Right atrium auricular region (tissue), 2 donors: ENCODE data around the gene SPATA20. TPM values are rescaled to one million over a fixed set of nuclear protein-coding genes. Genes with fewer than 3 reads are reported as not detected.
A peak's percentile ranks its signal among the peaks of the same experiment; 100 is the strongest.

Experiments used
- DNase-seq: peaks from one replicate; pipeline ENCODE4 v3.0.0-alpha.2; 2019; ENCODE audit warnings: low spot score
- H3K27ac ChIP-seq, 2 donors: fragments of 200-600 bp; sonication (generic); 1 replicate in 1 of 2; 2 replicates in 1 of 2; pipeline ENCODE4 v1.5.1; 2016 to 2019
- H3K27me3 ChIP-seq, 2 donors: fragments of 200-600 bp; sonication (generic); one replicate each; pipeline versions ENCODE4 v1.5.1 to v1.6.0; 2017 to 2019
- H3K36me3 ChIP-seq: fragments of 200-600 bp; sonication (generic); one replicate; pipeline ENCODE4 v1.5.1; 2016
- H3K4me1 ChIP-seq, 2 donors: fragments of 200-600 bp; sonication (generic); one replicate each; pipeline versions ENCODE4 v1.5.1 to v1.6.0; 2017 to 2019
- H3K4me3 ChIP-seq, 2 donors: fragments of 200-600 bp; sonication (generic); 1 replicate in 1 of 2; 2 replicates in 1 of 2; pipeline ENCODE4 v1.5.1; 2017 to 2019; ENCODE audit warnings: mild to moderate bottlenecking in 1 of 2, moderate library complexity in 1 of 2
- H3K9me3 ChIP-seq, 2 donors: fragments of 200-600 bp; sonication (generic); one replicate each; pipeline ENCODE4 v1.5.1; 2019
- total RNA-seq, 2 donors: library from RNA; depleted of rRNA; stranded (reverse); fragments of >200 nt; gene quantifications; one replicate each; pipeline ENCODE4 v1.1.0, GENCODE V29; 2016
- TF ChIP-seq, protein P1 (sequence below), 2 donors: fragments of 200-600 bp; sonication (generic); IDR thresholded peaks; one replicate each; pipeline ENCODE4 v1.5.1; 2019; ENCODE audit warnings: antibody characterized with exemption in 2 of 2

The SPATA20 gene
- total RNA-seq: 10 to 100 TPM; 42.8 to 59.3 TPM

- Histone ChIP-seq H3K9me3 (no peaks in the 10 kb centered on the region), H3K27me3 (no peaks in the 10 kb centered on the region), H3K36me3 (no peaks in the 10 kb centered on the region), H3K27ac (peak within 1 kb of the TSS; percentile 88 to 91), H3K4me3 (peak within 1 kb of the TSS; percentile 54 to 75), H3K4me1 (peaks cover 0 to 25% of the 10 kb centered on the region in 2 donors)
- TF ChIP-seq, protein P1, sequence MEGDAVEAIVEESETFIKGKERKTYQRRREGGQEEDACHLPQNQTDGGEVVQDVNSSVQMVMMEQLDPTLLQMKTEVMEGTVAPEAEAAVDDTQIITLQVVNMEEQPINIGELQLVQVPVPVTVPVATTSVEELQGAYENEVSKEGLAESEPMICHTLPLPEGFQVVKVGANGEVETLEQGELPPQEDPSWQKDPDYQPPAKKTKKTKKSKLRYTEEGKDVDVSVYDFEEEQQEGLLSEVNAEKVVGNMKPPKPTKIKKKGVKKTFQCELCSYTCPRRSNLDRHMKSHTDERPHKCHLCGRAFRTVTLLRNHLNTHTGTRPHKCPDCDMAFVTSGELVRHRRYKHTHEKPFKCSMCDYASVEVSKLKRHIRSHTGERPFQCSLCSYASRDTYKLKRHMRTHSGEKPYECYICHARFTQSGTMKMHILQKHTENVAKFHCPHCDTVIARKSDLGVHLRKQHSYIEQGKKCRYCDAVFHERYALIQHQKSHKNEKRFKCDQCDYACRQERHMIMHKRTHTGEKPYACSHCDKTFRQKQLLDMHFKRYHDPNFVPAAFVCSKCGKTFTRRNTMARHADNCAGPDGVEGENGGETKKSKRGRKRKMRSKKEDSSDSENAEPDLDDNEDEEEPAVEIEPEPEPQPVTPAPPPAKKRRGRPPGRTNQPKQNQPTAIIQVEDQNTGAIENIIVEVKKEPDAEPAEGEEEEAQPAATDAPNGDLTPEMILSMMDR (IDR thresholded peaks at IDR 0.05): peak; percentile 100
- peak; percentile 94 for DNase-seq
Observed at GRCh38 chr17:50547035-50547735, at the start of gene SPATA20. Gene SPATA20 (plus strand): TSS chr17:50547174. CDS start chr17:50547209, 35 bp downstream.

DNA sequence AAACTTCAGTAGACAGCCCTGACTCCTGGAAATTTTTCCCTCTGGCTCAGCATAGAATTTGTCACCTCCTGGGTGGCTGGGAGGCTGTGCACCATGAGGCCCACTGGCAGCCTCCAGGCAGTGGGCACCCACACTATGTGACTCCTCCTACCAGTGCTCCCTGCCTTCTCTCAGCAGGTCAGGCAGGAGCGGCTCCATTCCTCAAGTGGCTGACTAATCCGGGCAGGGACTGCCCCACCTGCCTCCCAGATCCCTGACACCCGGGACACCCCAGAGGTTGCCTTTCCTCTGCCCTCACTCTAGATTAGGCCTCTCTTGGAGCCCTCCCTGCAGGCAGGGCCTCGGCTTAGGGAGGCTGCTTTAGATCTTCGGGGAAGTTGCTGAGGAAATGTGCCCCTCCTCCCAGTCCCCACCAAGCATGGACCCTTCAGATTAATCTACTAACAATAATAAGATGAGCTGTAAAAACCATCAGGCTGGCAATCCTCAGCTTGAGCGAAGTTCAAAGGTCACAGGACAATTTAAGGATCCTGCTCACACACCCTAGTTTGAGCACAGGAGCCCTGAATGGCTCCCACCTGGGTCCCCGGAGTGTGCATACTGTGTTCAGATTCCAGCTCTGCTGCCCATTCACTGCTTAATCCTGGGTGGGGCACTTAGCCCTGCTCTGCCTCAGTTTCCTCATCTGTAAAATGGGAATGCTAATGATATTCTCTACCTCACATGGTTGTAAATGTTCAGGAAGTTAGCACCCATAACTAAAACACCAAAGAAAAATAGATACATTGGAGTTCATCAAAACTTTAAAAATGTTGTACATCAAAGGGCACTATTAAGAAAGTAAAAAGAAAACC, 48.7 kb upstream of the SPATA20 start:
- H3K4me3 ChIP-seq: no peak overlapping the region
- TF ChIP-seq, protein P1 (IDR thresholded peaks at IDR 0.05): no peak
- DNase-seq: no peak
- H3K36me3 ChIP-seq: no peaks in the 10 kb centered on the region
- no peak overlapping the region for H3K27ac ChIP-seq
- H3K4me1 ChIP-seq: no peaks in the 10 kb centered on the region
- H3K27me3 ChIP-seq: no peaks in the 10 kb centered on the region
- H3K9me3 ChIP-seq: no peaks in the 10 kb centered on the region

GRCh38 chr17:50499270-50499669, 47.7 kb upstream of the SPATA20 start:
- no peak overlapping the region for H3K4me3 ChIP-seq
- H3K27ac ChIP-seq: no peak overlapping the region
- no peaks in the 10 kb centered on the region for H3K4me1 ChIP-seq
- H3K9me3 ChIP-seq: no peaks in the 10 kb centered on the region
- DNase-seq: no peak
- H3K36me3 ChIP-seq: no peaks in the 10 kb centered on the region
- H3K27me3 ChIP-seq: no peaks in the 10 kb centered on the region
- TF ChIP-seq, protein P1 (IDR thresholded peaks at IDR 0.05): no peak

GRCh38 chr17:50499721-50500120, 47.3 kb upstream of the SPATA20 start:
- TF ChIP-seq, protein P1 (IDR thresholded peaks at IDR 0.05): no peak
- Histone ChIP-seq H3K9me3 (no peaks in the 10 kb centered on the region), H3K36me3 (no peaks in the 10 kb centered on the region), H3K27ac (no peak overlapping the region), H3K27me3 (no peaks in the 10 kb centered on the region), H3K4me1 (no peaks in the 10 kb centered on the region), H3K4me3 (no peak overlapping the region)
- no peak for DNase-seq

- DNase-seq: no peak
- TF ChIP-seq, protein P1 (IDR thresholded peaks at IDR 0.05): peak in 1 of 2 donors; percentile 40
- H3K9me3 ChIP-seq: no peaks in the 10 kb centered on the region
- H3K27ac ChIP-seq: no peak overlapping the region
- H3K27me3 ChIP-seq: no peaks in the 10 kb centered on the region
- H3K4me1 ChIP-seq: no peaks in the 10 kb centered on the region
- H3K36me3 ChIP-seq: no peaks in the 10 kb centered on the region
- no peak overlapping the region for H3K4me3 ChIP-seq
Observed at GRCh38 chr17:50501054-50501453, 45.9 kb upstream of the SPATA20 start.
